SKM-1 treated with dmso at 0.1 percent for 144 hours (cell line): ENCODE measurements around the gene STX1B.

Source experiments
- DNase-seq: peaks from one replicate; lab custom pipeline; 2025; ENCODE audit not compliant: unreplicated experiment; lab: John Stamatoyannopoulos, UW

The STX1B gene

DNA sequence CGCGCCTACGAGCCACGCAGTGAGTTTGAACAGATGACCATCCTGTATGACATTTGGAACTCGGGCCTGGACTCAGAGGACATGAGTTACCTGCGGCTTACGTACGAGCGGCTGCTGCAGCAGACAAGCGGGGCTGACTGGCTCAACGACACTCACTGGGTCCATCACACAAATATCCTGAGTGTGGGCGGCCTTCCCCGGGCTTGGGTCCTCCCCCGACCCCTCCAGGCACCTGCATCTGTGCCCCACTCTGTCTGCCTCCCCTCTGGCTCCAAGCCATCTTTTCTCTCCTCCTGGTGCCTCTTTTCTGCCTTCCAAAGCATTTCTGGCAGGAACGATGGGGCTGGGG lies 30.4 kb downstream of the STX1B start:
- no peak for DNase-seq

DNA sequence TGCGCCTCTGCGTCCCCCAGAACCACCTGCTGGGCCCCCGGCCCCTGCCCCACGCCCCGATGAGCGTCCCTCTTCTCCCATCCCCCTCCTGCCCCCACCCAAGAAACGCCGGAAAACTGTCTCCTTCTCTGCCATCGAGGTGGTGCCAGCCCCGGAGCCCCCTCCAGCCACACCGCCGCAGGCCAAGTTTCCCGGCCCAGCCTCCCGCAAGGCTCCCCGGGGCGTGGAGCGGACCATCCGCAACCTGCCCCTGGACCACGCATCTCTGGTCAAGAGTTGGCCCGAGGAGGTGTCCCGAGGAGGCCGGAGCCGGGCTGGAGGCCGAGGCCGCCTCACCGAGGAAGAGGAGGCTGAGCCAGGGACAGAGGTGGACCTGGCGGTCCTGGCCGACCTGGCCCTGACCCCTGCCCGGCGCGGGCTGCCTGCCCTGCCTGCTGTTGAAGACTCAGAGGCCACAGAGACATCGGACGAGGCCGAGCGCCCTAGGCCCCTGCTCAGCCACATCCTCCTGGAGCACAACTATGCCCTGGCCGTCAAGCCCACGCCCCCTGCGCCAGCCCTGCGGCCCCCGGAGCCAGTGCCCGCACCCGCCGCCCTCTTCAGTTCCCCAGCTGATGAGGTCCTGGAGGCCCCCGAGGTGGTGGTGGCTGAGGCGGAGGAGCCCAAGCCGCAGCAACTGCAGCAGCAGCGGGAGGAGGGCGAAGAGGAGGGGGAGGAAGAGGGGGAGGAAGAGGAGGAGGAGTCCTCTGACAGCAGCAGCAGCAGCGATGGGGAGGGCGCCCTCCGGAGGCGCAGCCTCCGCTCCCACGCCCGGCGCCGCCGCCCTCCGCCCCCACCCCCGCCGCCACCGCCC lies 31.0 kb downstream of the STX1B start:
- DNase-seq: no peak

DNA sequence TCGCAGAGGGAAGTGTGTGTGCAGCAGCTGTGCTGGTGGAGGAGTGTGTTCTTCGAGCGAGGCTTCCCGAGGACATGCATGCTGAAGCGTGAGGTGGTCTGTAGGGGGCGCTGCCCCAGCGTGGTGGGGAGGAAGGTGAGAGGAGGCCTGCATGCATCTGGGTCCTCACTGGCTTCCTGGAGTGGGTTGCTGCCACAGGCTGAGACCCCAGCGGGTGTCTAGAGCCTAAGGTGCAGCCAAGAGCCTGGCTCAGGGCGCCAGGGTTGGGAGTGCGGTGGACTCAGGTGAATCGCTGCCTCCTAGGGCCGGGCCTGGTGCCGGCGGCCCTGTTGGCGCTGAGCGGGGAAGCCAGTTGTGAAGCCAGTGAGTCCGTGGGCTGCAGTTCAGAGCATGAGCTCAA lies 32.9 kb downstream of the STX1B start:
- DNase-seq: no peak

DNA sequence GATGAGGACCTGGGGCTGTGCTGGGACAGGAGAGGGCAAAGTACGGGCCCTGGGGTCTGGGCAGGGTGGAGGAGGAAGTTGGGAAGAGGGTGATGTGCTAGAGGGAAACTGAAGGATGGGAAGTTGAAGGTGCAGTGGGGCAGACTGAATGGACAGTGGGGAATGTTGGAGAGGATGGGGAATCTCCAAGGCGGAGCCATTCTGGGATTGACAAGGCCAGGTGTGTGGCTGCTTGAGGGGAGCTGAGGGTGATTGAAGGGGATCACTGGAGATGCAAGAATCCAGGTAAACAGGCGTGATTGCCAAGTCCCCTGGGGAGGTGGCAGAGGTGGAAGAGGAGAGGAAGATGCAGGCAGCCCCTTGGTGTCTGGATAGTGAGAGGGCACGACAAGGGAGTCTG lies 34.0 kb downstream of the STX1B start:
- DNase-seq: no peak

DNA sequence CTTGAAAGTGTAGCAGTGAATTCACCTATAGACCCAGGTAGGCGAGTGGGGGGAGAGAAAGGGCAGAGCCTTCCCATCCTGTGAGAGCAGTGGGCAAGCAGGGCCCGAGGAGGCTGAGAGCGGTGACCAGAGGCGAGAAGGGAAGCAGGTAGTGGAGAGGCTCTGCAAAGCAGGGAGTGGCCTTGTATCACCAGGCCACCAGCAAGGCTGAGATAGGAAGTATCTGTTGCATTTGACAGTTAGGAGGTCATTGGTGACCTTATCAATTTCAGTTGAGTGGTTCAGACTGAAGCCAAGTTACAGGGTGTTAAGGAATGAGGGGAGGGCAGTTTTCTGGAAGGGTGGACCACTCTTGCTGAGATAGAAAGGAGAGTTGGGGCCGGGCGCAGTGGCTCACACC lies 36.1 kb downstream of the STX1B start:
- no peak for DNase-seq

DNA sequence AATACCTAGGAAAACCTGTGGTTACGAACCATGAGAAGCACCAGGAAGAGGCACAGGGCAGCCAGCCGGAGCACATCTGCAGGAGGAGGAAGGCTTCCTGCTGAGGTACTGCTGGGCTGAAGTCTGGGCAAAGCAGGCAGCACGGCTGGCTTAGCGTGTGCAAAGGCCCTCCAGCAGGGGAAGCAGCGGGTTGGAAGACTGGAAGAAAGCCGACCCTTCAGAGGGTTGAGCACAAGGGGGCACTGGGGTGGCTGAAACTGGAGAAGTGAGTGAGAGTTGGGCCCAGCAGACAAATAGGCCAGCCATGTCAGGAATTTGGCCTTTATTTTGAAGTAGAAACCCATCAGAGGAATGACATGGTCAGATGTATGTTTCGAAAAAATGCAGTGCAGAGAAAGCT lies 37.6 kb downstream of the STX1B start:
- DNase-seq: no peak

DNA sequence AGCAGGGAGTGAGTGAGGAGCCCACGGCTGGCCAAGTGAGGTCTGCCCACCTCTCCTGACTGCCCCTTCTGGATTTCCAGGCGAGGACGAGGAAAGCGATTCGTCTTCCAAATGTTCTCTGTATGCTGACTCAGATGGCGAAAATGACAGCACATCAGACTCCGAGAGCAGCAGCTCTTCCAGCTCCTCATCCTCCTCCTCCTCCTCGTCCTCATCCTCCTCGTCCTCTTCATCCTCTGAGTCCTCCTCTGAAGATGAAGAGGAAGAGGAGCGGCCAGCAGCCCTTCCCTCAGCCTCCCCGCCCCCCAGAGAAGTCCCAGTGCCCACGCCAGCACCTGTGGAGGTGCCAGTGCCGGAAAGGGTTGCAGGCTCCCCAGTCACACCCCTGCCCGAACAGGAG lies 39.1 kb downstream of the STX1B start:
- no peak for DNase-seq

DNA sequence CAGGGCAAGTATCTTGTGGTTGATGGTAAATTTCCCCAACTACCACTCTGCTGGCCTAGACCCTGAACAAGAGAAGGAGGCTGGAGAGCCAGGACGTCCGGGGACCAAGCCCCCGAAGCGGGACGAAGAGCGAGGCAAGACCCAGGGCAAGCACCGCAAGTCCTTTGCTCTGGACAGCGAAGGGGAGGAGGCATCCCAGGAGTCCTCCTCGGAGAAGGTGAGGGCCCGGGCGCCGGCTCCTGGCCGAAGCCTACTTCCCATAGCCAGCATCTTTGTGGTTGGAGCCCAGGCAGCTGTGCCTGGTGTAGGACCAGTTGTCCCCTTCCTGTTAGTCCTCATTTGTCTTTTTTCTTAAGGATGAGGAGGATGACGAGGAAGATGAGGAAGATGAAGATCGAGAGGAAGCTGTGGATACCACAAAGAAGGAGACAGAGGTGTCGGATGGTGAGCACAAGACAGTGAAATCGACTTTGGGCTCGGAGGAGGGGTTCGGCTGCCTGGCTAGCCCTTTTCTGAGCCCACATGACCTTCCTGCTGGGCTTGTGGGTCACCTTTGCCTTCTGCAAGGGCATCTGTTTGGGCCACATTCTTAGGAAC lies 41.1 kb downstream of the STX1B start:
- DNase-seq: no peak

DNA sequence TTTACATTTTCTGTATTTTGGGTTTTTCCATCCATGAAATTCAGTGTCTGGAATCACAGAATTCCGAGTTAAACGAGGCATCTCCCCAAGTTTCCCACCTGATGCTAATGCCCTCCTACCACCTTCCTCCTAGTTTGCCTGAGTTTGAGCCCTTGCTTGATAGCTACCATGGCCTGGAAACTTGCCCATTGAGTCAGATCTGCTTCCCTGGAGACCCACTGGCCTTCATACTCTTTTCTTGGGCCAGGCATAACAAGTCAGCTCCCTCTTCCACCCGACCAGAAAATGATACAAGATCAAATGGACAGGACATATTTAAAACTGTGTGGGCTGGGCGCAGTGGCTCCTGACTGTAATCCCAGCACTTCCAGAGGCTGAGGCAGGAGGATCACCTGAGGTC lies 42.6 kb downstream of the STX1B start:
- no peak for DNase-seq

DNA sequence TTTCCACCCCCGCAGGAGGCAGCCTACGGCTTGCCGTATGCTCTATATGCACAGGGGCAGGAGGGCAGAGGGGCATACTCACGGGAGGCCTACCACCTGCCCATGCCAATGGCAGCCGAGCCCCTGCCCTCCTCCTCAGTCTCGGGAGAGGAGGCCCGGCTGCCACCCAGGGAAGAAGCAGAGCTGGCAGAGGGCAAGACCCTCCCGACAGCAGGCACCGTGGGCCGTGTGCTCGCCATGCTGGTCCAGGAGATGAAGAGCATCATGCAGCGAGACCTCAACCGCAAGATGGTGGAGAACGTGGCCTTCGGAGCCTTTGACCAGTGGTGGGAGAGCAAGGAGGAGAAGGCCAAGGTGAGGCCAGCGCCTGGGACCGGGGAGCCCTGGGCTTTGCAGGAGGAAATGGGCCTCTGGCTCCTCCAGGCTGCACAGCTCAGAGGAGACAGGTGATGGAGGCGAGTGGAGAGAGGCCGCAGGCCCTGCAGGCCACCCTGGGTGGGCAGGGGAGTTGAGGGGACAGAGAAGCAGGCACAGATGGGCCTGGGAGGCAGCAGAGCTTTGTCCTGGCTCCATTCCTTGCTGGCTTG lies 44.3 kb downstream of the STX1B start:
- DNase-seq: no peak

DNA sequence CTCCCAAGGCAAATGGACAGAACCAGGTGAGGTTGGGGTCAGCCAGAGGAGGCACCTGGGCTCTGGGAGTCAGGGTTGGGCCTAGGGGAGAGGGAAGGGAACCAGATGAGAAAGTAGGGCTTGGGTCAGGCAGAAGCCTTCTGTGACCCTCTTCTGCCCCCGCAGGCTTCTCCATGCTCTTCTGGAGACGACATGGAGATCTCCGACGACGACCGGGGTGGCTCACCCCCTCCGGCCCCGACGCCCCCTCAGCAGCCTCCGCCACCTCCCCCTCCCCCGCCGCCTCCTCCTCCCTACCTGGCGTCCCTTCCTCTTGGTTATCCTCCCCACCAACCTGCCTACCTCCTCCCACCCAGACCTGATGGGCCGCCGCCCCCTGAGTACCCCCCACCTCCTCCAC lies 45.0 kb downstream of the STX1B start:
- no peak for DNase-seq

DNA sequence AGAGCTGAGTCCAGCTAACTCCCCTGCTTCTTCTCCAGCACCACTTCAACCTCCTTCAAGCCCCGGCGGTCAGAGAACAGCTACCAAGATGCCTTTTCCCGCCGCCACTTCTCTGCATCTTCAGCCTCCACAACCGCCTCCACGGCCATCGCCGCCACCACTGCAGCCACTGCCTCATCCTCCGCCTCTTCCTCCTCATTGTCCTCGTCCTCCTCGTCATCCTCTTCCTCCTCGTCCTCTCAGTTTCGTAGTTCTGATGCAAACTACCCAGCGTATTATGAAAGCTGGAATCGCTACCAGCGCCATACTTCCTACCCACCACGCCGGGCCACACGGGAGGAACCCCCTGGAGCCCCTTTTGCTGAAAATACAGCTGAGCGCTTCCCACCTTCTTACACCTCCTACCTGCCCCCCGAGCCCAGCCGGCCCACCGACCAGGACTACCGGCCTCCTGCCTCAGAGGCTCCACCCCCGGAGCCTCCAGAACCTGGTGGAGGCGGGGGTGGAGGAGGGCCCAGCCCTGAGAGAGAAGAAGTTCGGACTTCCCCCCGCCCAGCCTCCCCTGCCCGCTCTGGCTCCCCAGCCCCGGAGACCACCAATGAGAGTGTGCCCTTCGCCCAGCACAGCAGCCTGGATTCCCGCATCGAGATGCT lies 45.7 kb downstream of the STX1B start:
- no peak for DNase-seq

DNA sequence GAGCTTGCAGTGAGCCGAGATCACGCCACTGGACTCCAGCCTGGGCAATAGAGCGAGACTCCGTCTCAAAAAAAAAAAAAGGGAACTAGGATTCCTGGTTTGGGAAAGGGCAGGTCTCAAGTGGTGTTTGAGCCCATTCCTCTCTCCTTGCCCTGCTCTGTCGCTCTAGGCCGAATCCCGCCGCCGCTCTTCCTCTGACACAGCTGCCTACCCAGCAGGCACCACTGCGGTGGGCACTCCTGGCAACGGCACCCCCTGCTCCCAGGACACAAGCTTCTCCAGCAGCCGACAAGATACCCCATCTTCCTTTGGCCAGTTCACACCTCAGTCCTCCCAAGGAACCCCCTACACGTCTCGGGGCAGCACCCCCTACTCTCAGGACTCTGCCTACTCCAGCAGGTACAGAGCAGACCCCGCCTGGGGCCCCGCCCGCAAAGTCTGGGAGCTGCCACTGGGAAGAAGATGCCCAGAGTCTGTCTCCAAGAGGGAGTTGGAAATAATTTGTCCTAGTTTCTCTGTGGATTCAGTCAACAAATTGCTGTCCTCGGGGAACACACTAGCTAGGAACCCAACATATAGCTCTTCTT lies 46.4 kb downstream of the STX1B start:
- no peak for DNase-seq

DNA sequence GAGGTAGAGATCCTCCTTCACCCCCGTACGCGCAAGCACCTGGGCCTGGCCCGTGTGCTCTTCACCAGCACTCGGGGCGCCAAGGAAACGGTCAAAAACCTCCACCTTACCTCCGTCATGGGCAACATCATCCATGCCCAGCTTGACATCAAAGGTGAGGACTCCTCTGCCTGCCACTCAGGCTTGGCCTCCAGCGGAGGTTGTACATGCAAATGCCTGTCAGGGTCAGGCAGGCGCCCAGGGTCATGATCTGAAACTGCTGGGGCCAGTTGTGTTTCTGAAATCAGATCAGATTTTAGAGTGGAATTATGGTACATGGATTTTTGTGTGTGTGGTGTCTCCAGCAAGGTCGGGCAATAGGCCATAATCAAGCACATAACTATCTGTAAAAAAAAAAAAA lies 49.1 kb downstream of the STX1B start:
- DNase-seq: no peak

DNA sequence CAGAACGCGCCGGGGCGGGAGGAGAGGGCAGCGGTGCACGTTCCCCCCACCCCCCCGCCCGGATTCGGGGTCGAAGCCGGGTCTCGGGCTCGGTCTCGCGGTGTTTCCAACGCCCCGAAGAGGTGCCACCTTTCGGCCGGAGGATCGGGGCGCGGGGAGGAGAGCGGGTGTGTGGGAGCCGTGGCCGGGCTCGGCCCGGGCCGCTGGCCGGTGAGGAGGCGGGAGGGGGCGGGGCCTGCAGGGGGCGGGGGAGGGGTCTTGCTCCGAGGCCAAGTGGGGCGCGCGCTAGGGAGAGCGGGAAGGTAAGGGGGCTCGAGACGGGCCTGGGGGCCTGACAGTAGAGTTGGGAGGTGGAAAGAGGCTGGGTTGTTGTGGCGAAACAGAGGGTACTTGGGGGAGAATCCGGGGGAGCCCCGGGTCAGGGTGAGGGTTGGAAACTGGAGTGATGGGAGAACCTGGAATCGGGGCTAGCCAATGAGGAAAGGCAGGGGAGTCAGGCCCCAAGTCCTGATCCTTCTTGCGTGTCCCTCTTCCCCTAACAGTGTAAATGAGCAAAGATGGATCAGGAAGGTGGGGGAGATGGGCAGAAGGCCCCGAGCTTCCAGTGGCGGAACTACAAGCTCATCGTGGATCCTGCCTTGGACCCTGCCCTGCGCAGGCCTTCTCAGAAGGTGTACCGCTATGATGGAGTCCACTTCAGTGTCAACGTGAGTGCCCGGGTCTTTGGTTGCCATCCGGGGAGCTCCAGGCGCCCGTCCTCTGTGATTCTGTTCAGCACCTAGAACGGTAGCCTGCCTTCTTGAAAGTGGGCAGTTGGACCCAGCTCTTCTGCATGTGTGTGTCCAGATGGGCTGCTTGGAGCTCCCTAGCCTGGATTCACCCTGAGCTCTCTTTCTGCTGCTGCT lies 52.0 kb downstream of the STX1B start:
- DNase-seq: no peak

DNA sequence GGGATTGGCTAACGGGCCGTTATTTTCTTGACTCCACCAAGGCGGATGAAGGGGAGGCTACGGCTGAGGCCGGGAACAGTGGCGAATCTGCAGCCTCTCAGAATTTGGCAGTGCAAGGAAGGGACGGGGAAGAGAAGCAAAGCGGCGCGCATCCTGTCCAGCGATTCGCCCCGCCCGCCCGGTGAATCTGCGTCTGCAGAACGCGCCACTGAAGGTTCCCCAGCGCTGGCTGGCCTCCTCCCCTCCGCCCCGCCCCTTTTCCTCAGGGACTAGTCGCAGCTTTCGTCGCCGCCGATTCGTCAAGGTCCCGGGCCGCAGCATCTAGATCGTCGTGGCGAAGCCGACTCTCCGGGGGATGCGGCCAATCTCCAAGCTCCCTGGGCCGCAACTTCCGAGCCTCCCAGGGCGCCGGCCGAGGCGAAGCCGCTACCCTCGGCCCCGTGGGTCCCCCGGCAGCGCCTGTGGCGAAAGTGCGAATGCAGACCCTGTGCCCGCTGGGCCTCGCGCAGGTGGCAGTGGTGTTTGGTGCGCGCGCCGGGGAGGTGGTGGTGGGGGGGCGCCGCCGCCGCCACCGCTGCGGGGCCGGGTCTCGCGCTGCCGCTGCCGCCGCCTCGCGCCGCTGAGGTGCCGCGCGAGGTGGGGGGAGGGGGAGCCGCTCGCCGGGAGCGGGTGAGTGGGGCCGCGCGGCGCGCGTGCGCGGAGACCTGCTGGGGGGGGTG lies 52.8 kb downstream of the STX1B start, which contains the start of gene SETD1A:
Gene SETD1A (plus strand): TSS at position 299 of the 719 bp plus-strand sequence. CDS start 978 bp downstream, outside the sequence.
- DNase-seq: peak; percentile 91

DNA sequence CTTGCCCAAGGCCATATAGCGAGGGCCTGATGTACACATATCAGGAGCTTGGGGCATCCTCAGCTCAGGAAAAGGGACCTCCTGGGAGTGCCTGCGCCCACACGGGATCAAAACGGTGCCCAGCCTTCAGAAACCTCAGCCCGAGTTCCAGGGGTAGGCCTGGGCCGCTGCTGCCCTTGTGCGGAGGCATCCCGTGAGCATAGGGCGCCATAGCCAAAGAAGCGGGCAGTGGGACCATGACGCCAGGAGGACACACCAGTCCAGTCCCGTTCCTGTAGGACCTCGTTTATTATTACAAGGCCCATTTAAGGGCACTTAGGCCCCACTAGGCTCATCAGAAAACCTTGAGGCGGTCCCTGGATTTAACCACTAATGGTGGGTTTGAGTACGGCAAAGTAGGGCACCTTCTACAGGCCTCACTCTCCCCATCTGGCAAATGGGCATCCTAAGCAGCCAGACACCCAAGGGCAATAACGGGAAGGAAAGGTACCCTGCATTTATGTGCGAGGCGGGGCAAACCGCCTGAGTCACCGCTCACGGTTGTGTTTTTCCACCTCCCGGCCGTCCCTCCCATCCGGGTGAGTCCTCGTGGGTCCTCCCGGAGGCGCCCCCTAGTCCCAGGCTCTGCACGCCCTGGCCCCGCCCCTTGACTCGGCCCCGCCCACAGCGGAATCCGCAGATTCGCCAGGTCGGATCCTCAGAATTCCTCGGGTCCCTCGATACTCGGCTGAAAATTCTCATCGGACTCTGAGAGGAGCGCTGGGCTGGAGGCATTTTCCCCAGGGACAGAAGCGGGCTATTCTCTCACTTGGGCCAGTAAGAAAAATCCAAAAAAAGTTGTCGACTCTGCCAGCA lies 53.6 kb downstream of the STX1B start:
- DNase-seq: peak; percentile 63

DNA sequence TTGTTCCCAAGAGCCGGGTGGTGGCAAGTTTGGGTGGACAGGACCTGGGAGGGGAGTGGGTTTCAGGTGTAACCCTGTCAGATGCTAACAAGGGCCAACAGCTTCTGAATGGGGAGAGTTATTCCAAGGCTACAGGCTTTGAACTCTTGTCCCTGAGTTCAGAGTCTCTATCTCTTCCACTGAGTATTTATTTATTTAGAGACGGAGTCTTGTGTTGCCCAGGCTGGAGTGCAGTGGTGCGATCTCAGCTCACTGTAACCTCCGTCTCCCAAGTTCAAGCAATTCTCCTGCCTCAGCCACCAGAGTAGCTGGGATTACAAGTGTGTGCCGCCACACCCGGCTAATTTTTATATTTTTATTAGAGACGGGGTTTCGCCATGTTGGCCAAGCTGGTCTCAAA lies 55.4 kb downstream of the STX1B start:
- no peak for DNase-seq
